ENCODE data around the gene FAM3D. TPM values are rescaled to one million over a fixed set of nuclear protein-coding genes. Genes with fewer than 3 reads are reported as not detected.

FAM3D gene
- total and polyA plus RNA-seq, 9 of the 15 experiments (the other 6 are each of a cell fraction or from before 2014, with no cell fraction given), result not detected

GRCh38 chr3:58624550-58624949 is 42.0 kb downstream of the FAM3D start (continued):
- TF ChIP-seq HMGXB4 (CRISPR knock-in tag; IDR thresholded peaks at IDR 0.05) (no peak), PCBP2 (IDR thresholded peaks at IDR 0.05; ENCODE audit: low read depth, low read length, poor library complexity, severe bottlenecking) (no peak), EP400 (IDR thresholded peaks at IDR 0.05) (no peak), PPARD (CRISPR knock-in tag; IDR thresholded peaks at IDR 0.05) (no peak), FOXK1 (CRISPR knock-in tag; IDR thresholded peaks at IDR 0.05; ENCODE audit: borderline replicate concordance) (no peak), MGA (IDR thresholded peaks at IDR 0.05) (no peak), POLR2G (IDR thresholded peaks at IDR 0.05; ENCODE audit: low read depth, low read length) (no peak), ZNF197 (CRISPR knock-in tag; IDR thresholded peaks at IDR 0.05; ENCODE audit: low read depth) (no peak), L3MBTL2 (IDR thresholded peaks at IDR 0.05) (no peak), SPI1 (IDR thresholded peaks at IDR 0.05; ENCODE audit: borderline replicate concordance, low read depth, low read length) (no peak)

Measured in K562 (cell line).